GM13977 (cell line): ENCODE results near the gene DAPK1.

Experiments
- DNase-seq: peaks from one replicate; pipeline ENCODE4 v3.0.0; 2012; ENCODE audit warnings: low spot score
- CTCF ChIP-seq: IDR thresholded peaks from 2 replicates; pipeline ENCODE4 v1.5.1; 2012; ENCODE audit warnings: mild to moderate bottlenecking, control low read depth; ENCODE audit not compliant: insufficient read depth; ENCODE audit errors: extremely low read depth, missing control alignments
- in situ Hi-C: fragments of 300-500 bp; cut with MboI; formaldehyde crosslinking; loops from one replicate; pipeline ENCODE4 v1.12.0; 2022; ENCODE audit warnings: low sequenced_read_pairs, low pct_unique_long_range_greater_than_20kb, mixed read lengths, inconsistent platforms; ENCODE audit not compliant: unreplicated experiment

Gene DAPK1

GRCh38 chr9:87750726-87751125 lies 253.1 kb downstream of the DAPK1 start:
- in situ Hi-C loops: no loop called here
- DNase-seq: no peak
- TF ChIP-seq CTCF: no peak

DNA sequence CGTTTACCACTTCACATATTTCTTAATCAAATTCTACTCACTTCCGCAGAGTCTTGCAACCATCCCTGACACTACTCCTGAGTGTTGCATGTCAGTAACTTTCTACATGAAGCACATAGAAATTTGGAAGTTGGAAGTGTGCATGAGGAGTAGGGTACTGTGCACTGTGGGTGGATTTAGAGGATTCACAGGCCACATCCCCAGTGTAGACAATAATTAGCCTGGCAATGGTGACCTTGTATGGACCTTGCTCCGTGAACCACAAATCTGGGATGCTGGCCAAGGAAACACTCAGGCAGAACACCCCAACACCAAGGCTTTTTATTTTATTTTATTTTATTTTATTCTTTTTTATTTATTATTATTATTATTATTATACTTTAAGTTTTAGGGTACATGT lies 253.8 kb downstream of the DAPK1 start:
- in situ Hi-C loops: no loop called here
- DNase-seq: no peak
- TF ChIP-seq CTCF: no peak

GRCh38 chr9:87751868-87752267 lies 254.2 kb downstream of the DAPK1 start:
- in situ Hi-C loops: no loop called here
- no peak for TF ChIP-seq CTCF
- DNase-seq: no peak

- no peak for TF ChIP-seq CTCF
- in situ Hi-C loops: no loop called here
- no peak for DNase-seq
Measured at GRCh38 chr9:87753313-87753712, 255.6 kb downstream of the DAPK1 start.
